ENCODE data around the gene ASB11.

Gene ASB11, protein sequence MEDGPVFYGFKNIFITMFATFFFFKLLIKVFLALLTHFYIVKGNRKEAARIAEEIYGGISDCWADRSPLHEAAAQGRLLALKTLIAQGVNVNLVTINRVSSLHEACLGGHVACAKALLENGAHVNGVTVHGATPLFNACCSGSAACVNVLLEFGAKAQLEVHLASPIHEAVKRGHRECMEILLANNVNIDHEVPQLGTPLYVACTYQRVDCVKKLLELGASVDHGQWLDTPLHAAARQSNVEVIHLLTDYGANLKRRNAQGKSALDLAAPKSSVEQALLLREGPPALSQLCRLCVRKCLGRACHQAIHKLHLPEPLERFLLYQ

DNA sequence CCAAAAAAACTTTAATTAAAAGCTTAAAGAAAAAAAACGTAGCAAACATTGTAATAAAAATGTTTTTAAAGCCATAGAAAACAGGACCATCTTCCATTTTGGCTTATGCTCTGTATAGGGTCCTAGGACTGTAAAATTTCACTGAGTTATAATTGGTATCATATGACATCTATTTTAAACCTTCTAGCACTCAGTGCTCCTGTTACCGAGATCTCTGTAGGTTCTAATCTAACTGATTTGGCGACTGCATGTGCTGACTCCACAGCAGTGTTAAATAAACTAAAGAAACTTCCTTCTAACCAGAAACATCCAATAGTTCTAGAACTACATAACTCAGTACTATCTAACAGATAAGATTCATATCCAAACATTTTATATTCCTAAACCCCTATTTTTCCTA lies at the start of gene ASB11:
ASB11 (minus strand) TSS at position 132 of the 400 bp plus-strand sequence; CDS start at position 97, 35 bp downstream.
- DNase-seq (ENCODE audit: low read depth), result no peak
- TF ChIP-seq, protein P1, sequence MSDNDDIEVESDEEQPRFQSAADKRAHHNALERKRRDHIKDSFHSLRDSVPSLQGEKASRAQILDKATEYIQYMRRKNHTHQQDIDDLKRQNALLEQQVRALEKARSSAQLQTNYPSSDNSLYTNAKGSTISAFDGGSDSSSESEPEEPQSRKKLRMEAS (IDR thresholded peaks at IDR 0.05; ENCODE audit: low read depth, low read length), result no peak
- TF ChIP-seq, protein P2, sequence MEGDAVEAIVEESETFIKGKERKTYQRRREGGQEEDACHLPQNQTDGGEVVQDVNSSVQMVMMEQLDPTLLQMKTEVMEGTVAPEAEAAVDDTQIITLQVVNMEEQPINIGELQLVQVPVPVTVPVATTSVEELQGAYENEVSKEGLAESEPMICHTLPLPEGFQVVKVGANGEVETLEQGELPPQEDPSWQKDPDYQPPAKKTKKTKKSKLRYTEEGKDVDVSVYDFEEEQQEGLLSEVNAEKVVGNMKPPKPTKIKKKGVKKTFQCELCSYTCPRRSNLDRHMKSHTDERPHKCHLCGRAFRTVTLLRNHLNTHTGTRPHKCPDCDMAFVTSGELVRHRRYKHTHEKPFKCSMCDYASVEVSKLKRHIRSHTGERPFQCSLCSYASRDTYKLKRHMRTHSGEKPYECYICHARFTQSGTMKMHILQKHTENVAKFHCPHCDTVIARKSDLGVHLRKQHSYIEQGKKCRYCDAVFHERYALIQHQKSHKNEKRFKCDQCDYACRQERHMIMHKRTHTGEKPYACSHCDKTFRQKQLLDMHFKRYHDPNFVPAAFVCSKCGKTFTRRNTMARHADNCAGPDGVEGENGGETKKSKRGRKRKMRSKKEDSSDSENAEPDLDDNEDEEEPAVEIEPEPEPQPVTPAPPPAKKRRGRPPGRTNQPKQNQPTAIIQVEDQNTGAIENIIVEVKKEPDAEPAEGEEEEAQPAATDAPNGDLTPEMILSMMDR (IDR thresholded peaks at IDR 0.05; ENCODE audit: low read depth, low read length), result no peak
- TF ChIP-seq POLR2A (IDR thresholded peaks at IDR 0.05; ENCODE audit: extremely low read depth, insufficient read length) (no peak), MYC (IDR thresholded peaks at IDR 0.05; ENCODE audit: low read depth, low read length) (no peak)
- H3K4me3 ChIP-seq (ENCODE audit: low read depth, low read length), result no peak within 1 kb of the TSS

- DNase-seq (ENCODE audit: low read depth), result no peak
- H3K4me3 ChIP-seq (ENCODE audit: low read depth, low read length), result no peak overlapping the region
- TF ChIP-seq, protein P1 (IDR thresholded peaks at IDR 0.05; ENCODE audit: low read depth, low read length), result no peak
- TF ChIP-seq, protein P2 (IDR thresholded peaks at IDR 0.05; ENCODE audit: low read depth, low read length), result no peak
- no peak for TF ChIP-seq MYC (IDR thresholded peaks at IDR 0.05; ENCODE audit: low read depth, low read length)
- no peak for TF ChIP-seq POLR2A (IDR thresholded peaks at IDR 0.05; ENCODE audit: extremely low read depth, insufficient read length)
These were observed 44.3 kb upstream of the ASB11 start for GRCh38 chrX:15359701-15360100.

- TF ChIP-seq MYC (IDR thresholded peaks at IDR 0.05; ENCODE audit: low read depth, low read length) (no peak), POLR2A (IDR thresholded peaks at IDR 0.05; ENCODE audit: extremely low read depth, insufficient read length) (no peak)
- TF ChIP-seq, protein P1 (IDR thresholded peaks at IDR 0.05; ENCODE audit: low read depth, low read length), result no peak
- TF ChIP-seq, protein P2 (IDR thresholded peaks at IDR 0.05; ENCODE audit: low read depth, low read length), result no peak
- no peak overlapping the region for H3K4me3 ChIP-seq (ENCODE audit: low read depth, low read length)
- no peak for DNase-seq (ENCODE audit: low read depth)
These were observed 43.1 kb upstream of the ASB11 start for GRCh38 chrX:15358533-15358932.

DNA sequence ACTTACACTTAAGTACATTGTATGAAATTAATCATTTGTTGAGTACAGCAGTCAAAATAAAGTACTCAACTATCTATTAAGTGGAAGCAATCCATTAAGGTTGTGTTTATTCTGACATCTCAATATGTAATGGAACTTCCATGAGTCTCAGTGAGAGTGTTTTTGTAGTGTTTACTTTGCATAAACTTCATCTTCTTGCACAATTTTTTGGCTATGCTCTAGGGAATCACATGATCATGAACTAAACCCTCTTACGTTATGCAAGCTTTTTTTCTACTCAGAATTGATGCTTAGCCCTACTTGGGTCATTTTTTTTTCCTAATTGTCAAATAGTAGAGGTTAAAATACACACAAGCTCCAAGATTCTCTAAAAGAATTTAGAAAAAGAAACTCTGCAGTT lies 41.0 kb upstream of the ASB11 start:
- DNase-seq (ENCODE audit: low read depth), result peak; percentile 11
- H3K4me3 ChIP-seq (ENCODE audit: low read depth, low read length), result no peak overlapping the region
- TF ChIP-seq, protein P1 (IDR thresholded peaks at IDR 0.05; ENCODE audit: low read depth, low read length), result no peak
- TF ChIP-seq POLR2A (IDR thresholded peaks at IDR 0.05; ENCODE audit: extremely low read depth, insufficient read length), result no peak
- TF ChIP-seq MYC (IDR thresholded peaks at IDR 0.05; ENCODE audit: low read depth, low read length), result no peak
- TF ChIP-seq, protein P2 (IDR thresholded peaks at IDR 0.05; ENCODE audit: low read depth, low read length), result no peak

DNA sequence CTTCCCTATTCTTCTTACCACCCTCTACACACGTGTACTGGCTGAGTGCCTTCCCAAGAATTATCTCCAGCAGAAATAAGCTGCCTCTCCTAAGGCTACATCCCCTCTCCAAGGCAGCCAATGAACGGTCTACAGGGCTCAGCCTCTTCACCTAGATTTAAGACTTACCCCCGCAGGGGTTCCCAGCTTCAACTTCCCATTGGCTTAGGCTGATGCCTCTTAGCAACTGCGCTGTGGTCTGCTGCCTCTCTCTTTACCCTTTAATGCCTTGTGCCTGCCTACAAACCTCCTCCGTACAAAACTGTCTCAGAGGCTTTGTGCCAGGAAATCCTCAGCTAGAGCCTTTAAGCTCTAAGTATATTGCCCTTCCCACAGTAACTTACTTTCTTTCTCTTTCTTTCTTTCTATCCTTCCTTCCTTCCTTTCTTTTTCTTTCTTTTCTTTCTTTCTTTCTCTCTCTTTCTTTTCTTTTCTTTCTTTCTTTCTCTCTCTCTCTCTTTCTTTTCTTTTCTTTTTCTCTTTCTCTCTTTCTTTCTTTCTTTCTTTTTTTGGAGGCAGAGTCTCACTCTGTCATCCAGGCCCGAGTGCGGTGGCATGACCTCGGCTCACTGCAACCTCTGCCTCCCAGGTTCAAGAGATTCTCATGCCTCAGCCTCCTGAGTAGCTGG lies 35.0 kb upstream of the ASB11 start:
- TF ChIP-seq POLR2A (IDR thresholded peaks at IDR 0.05; ENCODE audit: extremely low read depth, insufficient read length) (no peak), MYC (IDR thresholded peaks at IDR 0.05; ENCODE audit: low read depth, low read length) (no peak)
- TF ChIP-seq, protein P2 (IDR thresholded peaks at IDR 0.05; ENCODE audit: low read depth, low read length), result no peak
- DNase-seq (ENCODE audit: low read depth), result no peak
- no peak overlapping the region for H3K4me3 ChIP-seq (ENCODE audit: low read depth, low read length)

Data from NB4 (cell line).